Fibroblast of upper back skin (primary cell): ENCODE measurements around the gene NKX2-8.
"Not testable (repeated sequence)": the region's sequence is repeated elsewhere in the genome, so short reads cannot be mapped to it uniquely, and the experiment has no call there.

Experiments
- DNase-seq: peaks from one replicate; pipeline ENCODE4 v3.0.0-alpha.2; 2013

The NKX2-8 gene

DNA sequence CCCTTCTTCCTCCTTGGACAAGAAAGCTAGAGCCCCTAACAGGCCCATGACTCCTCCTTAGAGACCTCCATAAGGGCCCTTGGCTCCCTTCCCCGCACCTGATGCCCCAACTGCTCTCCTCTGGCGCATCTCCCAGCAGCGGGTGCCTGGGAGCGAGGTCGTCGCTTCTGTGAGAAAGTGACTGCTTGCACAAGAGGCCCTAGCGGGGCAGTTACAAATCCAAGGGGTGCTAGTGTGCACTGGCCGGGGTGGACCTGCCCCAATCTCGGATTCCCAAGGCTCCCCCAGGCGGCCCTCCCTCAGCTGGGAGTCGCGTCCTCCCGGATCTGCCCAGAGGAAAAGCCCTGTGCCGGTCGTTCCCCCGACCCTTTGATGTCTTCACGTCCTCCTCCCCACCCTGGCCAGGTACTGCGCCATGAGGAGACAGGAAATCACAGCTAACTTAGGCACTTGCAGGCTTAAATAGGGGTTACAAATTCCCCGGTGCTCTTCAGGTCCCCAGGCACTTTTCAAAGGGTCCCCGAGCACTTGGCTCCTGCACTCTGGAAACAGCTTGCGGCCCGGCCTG is 2.8 kb downstream of the NKX2-8 start:
- DNase-seq, result no peak

GRCh38 chr14:36579001-36579555 is 3.3 kb downstream of the NKX2-8 start:
- no peak for DNase-seq

- DNase-seq, result no peak
Observed at GRCh38 chr14:36570065-36570464, 12.3 kb downstream of the NKX2-8 start.

- peak; percentile 3 for DNase-seq
Observed at GRCh38 chr14:36556811-36557433, 25.5 kb downstream of the NKX2-8 start.

DNA sequence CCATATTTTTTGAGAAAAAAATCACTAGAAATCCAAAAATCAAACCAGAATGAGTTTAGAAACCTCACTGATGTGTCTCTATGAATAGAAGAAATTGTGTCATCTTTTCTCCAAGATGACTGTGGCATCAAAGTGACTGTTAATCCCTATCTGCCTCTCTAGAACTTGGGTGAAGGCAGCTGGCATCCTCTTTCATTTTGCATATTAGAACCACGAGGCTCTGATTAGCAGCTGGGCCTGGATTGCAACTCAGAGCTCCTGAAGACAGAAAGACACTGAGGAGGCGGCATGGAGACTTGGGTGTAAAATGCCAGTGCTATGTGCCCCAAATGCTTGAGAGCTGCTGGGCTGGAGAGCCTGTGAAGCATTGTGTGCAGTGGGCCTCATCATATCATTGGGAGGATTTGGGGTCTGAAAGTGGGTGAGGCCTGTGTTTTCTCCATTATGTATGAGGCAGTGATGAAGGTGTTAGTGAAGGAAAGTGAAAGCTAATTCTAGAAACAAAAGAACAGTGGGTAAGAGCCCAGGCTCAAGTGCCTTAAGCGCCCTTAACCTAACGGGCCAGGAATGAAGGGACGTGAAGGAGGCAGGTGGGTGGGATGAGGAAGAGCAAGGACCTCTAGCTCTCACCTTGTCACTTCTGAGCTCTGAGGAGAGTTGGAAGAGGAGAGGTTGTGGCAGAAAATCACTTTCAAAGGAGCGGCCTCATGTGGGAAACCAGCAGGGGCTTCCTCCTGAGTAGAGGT is 26.2 kb downstream of the NKX2-8 start:
- DNase-seq, result no peak

GRCh38 chr14:36553656-36554260 is 28.7 kb downstream of the NKX2-8 start:
- DNase-seq, result peak; percentile 39

GRCh38 chr14:36550899-36551298 is 31.5 kb downstream of the NKX2-8 start:
- no peak for DNase-seq

DNA sequence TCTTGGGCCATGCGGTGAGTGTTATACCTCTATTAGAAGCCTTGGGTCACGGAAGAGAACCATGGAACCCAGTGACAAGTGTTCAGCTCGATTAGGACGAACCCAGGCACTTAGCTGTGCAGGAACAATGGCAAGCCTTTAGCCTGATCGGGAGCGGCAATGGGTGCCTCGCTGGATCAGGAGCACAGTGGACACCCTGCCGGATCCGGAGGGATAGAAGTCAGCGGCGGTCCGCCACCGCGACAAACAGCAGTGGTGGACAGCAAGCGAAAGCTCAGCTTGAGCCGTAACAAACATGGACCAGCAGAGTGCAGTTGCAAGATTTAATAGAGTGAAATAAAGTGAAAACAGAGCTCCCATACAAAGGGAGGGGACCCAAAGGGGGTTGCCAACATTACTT is 38.1 kb downstream of the NKX2-8 start:
- not testable (repeated sequence) for DNase-seq

DNA sequence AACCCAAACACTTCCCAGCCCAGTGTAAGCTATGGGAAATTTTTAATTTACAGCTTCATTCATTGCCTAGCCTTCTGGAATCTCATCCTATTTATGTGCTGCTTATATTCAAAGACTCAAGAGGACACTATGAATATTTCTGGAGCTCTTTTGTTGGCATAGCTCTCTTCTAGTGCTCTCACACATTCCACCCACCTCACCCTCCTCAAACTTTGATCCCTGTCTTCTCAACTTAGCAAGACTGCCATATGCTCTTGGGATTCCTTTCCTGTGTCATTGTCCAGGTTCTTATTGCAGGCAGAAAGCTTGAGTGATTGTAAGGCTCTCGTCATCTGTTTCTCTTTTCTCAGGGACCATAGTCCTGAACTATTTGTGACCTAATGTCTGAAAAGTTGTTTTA is 44.4 kb downstream of the NKX2-8 start:
- no peak for DNase-seq
